ENCODE measurements around the gene PRICKLE3. TPM values are rescaled to one million over a fixed set of nuclear protein-coding genes. Genes with fewer than 3 reads are reported as not detected.

Gene PRICKLE3
- polyA plus RNA-seq, 2 of the 4 experiments (the other 2 are of a cell fraction), result 7.9 to 14.0 TPM

DNA sequence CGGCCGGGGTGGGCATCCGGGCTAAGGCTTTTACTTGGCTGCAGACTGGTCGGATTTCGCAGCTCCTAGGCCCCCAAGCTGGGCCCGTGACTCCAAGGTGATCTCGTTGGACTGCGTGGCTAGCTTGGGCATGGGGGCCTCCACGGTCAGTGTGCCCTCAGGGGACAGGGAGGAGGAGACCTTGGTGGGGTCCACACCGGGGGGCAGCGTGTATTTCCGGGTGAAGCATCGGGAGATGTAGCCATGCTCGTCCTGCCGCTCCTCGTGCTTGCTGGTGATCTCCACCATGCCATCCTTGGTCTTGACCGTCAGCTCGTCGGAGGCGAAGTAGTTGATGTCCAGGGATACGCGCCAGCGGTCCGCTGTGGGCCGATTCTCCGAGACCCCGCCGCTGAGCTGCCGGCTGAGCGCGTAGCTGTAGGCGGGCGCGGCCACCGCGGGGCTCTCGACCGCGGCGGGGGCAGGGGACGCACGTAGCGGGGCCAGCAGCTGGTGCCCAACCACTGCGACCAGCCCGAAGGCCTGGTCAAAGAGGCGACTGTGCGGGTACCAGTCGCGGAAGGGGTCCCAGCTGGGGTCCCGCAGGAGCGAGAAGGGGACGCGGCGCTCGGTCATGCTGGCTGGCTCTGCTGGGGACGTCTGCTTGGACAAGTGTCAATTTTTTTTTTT, 47.8 kb upstream of the PRICKLE3 start:
- Histone ChIP-seq H3K4me2 (no peak overlapping the region), H3K4me1 (0 out of 3 replicates have a peak, but pooled peaks cover 4% of the 10 kb centered on the region), H3K27ac (no peak overlapping the region), H3K4me3 (no peak overlapping the region), H3K9me3 (no peaks in the 10 kb centered on the region)
- 91% methylated on average over 50 of the region's 56 CpGs for WGBS (ENCODE audit: missing lambda C conversion rate)
- DNase-seq (ENCODE audit: low read depth in 1 of 2, low spot score in 1 of 2) (no peak), FAIRE-seq (no peak), ATAC-seq (no peak)
- ChIA-PET CTCF (no interaction called here), POLR2A (no interaction called here)
- TF ChIP-seq, protein P1, sequence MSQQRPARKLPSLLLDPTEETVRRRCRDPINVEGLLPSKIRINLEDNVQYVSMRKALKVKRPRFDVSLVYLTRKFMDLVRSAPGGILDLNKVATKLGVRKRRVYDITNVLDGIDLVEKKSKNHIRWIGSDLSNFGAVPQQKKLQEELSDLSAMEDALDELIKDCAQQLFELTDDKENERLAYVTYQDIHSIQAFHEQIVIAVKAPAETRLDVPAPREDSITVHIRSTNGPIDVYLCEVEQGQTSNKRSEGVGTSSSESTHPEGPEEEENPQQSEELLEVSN (IDR thresholded peaks at IDR 0.05; ENCODE audit: borderline replicate concordance, low read depth), result no peak
- TF ChIP-seq FOSB (CRISPR knock-in tag; IDR thresholded peaks at IDR 0.05), result no peak
- TF ChIP-seq, protein P2, sequence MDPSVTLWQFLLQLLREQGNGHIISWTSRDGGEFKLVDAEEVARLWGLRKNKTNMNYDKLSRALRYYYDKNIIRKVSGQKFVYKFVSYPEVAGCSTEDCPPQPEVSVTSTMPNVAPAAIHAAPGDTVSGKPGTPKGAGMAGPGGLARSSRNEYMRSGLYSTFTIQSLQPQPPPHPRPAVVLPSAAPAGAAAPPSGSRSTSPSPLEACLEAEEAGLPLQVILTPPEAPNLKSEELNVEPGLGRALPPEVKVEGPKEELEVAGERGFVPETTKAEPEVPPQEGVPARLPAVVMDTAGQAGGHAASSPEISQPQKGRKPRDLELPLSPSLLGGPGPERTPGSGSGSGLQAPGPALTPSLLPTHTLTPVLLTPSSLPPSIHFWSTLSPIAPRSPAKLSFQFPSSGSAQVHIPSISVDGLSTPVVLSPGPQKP (IDR thresholded peaks at IDR 0.05; ENCODE audit: low read depth, low read length), result no peak
- TF ChIP-seq PHF8 (IDR thresholded peaks at IDR 0.05; ENCODE audit: borderline replicate concordance, low read depth), result no peak
- TF ChIP-seq CEBPB (IDR thresholded peaks at IDR 0.05), result no peak
- no peak for TF ChIP-seq RNF2 (IDR thresholded peaks at IDR 0.05; ENCODE audit: borderline replicate concordance, low read depth)
- TF ChIP-seq, protein P3, sequence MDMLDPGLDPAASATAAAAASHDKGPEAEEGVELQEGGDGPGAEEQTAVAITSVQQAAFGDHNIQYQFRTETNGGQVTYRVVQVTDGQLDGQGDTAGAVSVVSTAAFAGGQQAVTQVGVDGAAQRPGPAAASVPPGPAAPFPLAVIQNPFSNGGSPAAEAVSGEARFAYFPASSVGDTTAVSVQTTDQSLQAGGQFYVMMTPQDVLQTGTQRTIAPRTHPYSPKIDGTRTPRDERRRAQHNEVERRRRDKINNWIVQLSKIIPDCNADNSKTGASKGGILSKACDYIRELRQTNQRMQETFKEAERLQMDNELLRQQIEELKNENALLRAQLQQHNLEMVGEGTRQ (IDR thresholded peaks at IDR 0.05), result no peak
- TF ChIP-seq SREBF2 (IDR thresholded peaks at IDR 0.05), result no peak
- no peak for TF ChIP-seq JUN (IDR thresholded peaks at IDR 0.05)
- no peak for TF ChIP-seq FOSL2 (IDR thresholded peaks at IDR 0.05)
- no peak for TF ChIP-seq FOSL2 (CRISPR knock-in tag; IDR thresholded peaks at IDR 0.05)
- TF ChIP-seq RARB (CRISPR knock-in tag; IDR thresholded peaks at IDR 0.05), result no peak
- TF ChIP-seq SMC3 (IDR thresholded peaks at IDR 0.05), result no peak

DNA sequence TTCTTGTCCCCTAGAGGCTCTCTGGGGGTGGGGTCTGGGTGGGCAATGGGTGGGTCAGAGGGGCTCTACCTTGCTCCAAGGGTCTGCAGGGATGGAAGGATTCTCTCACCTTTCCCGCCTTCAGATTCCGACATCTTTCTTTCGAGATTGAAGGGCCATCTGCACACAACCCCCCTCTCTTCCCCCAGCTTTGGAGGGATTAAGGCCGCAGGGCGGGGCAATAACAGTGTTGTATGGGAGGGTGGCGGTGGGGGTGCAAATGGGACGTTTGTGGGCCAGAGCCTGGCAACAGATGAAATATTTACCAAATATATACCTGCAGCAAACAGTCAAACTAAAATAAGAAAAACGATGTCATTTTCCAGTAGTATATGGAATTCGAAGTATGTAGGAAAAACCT, 47.0 kb upstream of the PRICKLE3 start, which contains the start of gene CACNA1F:
TSS of gene CACNA1F (minus strand) at position 165 of the 400 bp plus-strand sequence. CDS start at position 134, 31 bp downstream.
- no peak for FAIRE-seq
- TF ChIP-seq ZFP36 (IDR thresholded peaks at IDR 0.05; ENCODE audit: borderline replicate concordance, partially characterized antibody), result no peak
- TF ChIP-seq, protein P4, sequence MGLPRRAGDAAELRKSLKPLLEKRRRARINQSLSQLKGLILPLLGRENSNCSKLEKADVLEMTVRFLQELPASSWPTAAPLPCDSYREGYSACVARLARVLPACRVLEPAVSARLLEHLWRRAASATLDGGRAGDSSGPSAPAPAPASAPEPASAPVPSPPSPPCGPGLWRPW (IDR thresholded peaks at IDR 0.05), result no peak
- TF ChIP-seq EHMT2 (IDR thresholded peaks at IDR 0.05; ENCODE audit: low read depth), result no peak
- TF ChIP-seq FOSL2 (IDR thresholded peaks at IDR 0.05), result no peak
- no peak for TF ChIP-seq FOSL2 (CRISPR knock-in tag; IDR thresholded peaks at IDR 0.05)
- TF ChIP-seq CHD4 (IDR thresholded peaks at IDR 0.05; ENCODE audit: borderline replicate concordance), result no peak
- no peak for TF ChIP-seq ZC3H11A (IDR thresholded peaks at IDR 0.05)
- no peak for TF ChIP-seq POLR2AphosphoS2 (conservative IDR thresholded peaks at IDR 0.05; ENCODE audit: low read length)
- TF ChIP-seq, protein P5, sequence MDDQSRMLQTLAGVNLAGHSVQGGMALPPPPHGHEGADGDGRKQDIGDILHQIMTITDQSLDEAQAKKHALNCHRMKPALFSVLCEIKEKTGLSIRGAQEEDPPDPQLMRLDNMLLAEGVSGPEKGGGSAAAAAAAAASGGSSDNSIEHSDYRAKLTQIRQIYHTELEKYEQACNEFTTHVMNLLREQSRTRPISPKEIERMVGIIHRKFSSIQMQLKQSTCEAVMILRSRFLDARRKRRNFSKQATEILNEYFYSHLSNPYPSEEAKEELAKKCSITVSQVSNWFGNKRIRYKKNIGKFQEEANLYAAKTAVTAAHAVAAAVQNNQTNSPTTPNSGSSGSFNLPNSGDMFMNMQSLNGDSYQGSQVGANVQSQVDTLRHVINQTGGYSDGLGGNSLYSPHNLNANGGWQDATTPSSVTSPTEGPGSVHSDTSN (IDR thresholded peaks at IDR 0.05), result no peak
- no peak for TF ChIP-seq POLR2A (IDR thresholded peaks at IDR 0.05; ENCODE audit: low read length)
- no peak for TF ChIP-seq ZSCAN20 (CRISPR knock-in tag; IDR thresholded peaks at IDR 0.05)
- TF ChIP-seq GATA3 (IDR thresholded peaks at IDR 0.05; ENCODE audit: borderline replicate concordance), result no peak
- no peak for TF ChIP-seq CBX2 (IDR thresholded peaks at IDR 0.05; ENCODE audit: borderline replicate concordance, low read depth)
- no peak for TF ChIP-seq FOSB (CRISPR knock-in tag; IDR thresholded peaks at IDR 0.05)
- TF ChIP-seq KDM5A (IDR thresholded peaks at IDR 0.05), result no peak
- no peak for TF ChIP-seq RFX5 (IDR thresholded peaks at IDR 0.05)
- no peak for TF ChIP-seq CBX8 (IDR thresholded peaks at IDR 0.05)
- no peak for TF ChIP-seq EHF (CRISPR knock-in tag; IDR thresholded peaks at IDR 0.05)
- TF ChIP-seq, protein P6, sequence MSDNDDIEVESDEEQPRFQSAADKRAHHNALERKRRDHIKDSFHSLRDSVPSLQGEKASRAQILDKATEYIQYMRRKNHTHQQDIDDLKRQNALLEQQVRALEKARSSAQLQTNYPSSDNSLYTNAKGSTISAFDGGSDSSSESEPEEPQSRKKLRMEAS (IDR thresholded peaks at IDR 0.05), result no peak
- TF ChIP-seq PHF8 (IDR thresholded peaks at IDR 0.05; ENCODE audit: borderline replicate concordance, low read depth), result no peak
- Histone ChIP-seq H3K4me1 (0 out of 3 replicates have a peak, but pooled peaks cover 4% of the 10 kb centered on the region), H3K9me3 (no peaks in the 10 kb centered on the region), H3K4me3 (no peak within 1 kb of the TSS), H3K27ac (no peak within 1 kb of the TSS), H3K4me2 (no peak within 1 kb of the TSS)
- no peak for DNase-seq (ENCODE audit: low read depth in 1 of 2, low spot score in 1 of 2)
- 64% methylated on average over 9 of the region's 9 CpGs for WGBS (ENCODE audit: missing lambda C conversion rate)
- ChIA-PET CTCF (no interaction called here), POLR2A (no interaction called here)
- ATAC-seq, result no peak

All from A549 (cell line).